ENCODE data around the gene TFG.

DNA sequence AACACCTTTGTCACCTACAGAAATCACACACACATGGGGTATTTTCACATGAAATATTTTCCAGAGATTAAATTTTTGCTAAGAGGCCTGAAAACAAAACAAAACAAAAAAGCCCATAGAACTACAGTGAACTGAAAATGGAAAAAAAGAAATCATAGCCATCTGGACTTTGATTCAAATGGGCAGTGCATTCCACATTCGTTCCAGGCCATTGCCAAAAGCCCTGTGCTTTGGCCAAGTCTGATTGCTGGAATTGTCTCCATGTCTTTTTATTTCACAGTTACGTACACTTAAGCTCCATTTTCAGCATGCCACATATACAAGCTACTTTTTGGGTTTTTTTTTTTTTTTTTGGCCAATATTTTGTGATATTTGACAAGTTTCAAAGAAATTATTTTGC, 47.1 kb downstream of the TFG start:
- TF ChIP-seq, protein P1, sequence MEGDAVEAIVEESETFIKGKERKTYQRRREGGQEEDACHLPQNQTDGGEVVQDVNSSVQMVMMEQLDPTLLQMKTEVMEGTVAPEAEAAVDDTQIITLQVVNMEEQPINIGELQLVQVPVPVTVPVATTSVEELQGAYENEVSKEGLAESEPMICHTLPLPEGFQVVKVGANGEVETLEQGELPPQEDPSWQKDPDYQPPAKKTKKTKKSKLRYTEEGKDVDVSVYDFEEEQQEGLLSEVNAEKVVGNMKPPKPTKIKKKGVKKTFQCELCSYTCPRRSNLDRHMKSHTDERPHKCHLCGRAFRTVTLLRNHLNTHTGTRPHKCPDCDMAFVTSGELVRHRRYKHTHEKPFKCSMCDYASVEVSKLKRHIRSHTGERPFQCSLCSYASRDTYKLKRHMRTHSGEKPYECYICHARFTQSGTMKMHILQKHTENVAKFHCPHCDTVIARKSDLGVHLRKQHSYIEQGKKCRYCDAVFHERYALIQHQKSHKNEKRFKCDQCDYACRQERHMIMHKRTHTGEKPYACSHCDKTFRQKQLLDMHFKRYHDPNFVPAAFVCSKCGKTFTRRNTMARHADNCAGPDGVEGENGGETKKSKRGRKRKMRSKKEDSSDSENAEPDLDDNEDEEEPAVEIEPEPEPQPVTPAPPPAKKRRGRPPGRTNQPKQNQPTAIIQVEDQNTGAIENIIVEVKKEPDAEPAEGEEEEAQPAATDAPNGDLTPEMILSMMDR (IDR thresholded peaks at IDR 0.05; ENCODE audit: low read depth, low read length), result no peak
- TF ChIP-seq EZH2phosphoT487 (IDR thresholded peaks at IDR 0.05; ENCODE audit: low read depth), result no peak
